Stimulated activated CD8-positive, alpha-beta memory T cell treated with anti-CD3 and anti-CD28 coated beads, Interleukin-15, amount 100 ng/mL, for 48 hours (primary cell): ENCODE measurements around the gene RASSF3.

Experiments
- DNase-seq, 2 donors: peaks; one replicate each; pipeline ENCODE4 v3.0.0-alpha.2; 2020; ENCODE audit warnings: low read depth in 2 of 2

The RASSF3 gene

GRCh38 chr12:64723630-64724029 lies 113.3 kb downstream of the RASSF3 start:
- DNase-seq = no peak

- no peak for DNase-seq
Observed at GRCh38 chr12:64724201-64724745, 114.0 kb downstream of the RASSF3 start.

- DNase-seq = no peak
Observed at GRCh38 chr12:64729909-64730587, 119.8 kb downstream of the RASSF3 start.

- no peak for DNase-seq
Observed at GRCh38 chr12:64730588-64730969, 120.3 kb downstream of the RASSF3 start.

GRCh38 chr12:64731683-64732082 lies 121.4 kb downstream of the RASSF3 start:
- no peak for DNase-seq

GRCh38 chr12:64733857-64734256 lies 123.6 kb downstream of the RASSF3 start:
- no peak for DNase-seq

- no peak for DNase-seq
Observed at GRCh38 chr12:64735442-64735841, 125.1 kb downstream of the RASSF3 start.

GRCh38 chr12:64736771-64737170 lies 126.5 kb downstream of the RASSF3 start:
- DNase-seq = no peak

- DNase-seq = no peak
Observed at GRCh38 chr12:64737539-64737938, 127.2 kb downstream of the RASSF3 start.

- DNase-seq = no peak
Observed at GRCh38 chr12:64739778-64740177, 129.5 kb downstream of the RASSF3 start.

GRCh38 chr12:64740646-64741045 lies 130.4 kb downstream of the RASSF3 start:
- no peak for DNase-seq

GRCh38 chr12:64742416-64742815 lies 132.1 kb downstream of the RASSF3 start:
- no peak for DNase-seq

GRCh38 chr12:64743206-64743605 lies 132.9 kb downstream of the RASSF3 start:
- DNase-seq = no peak

- no peak for DNase-seq
Observed at GRCh38 chr12:64744422-64745258, 134.3 kb downstream of the RASSF3 start.

- DNase-seq = no peak
Observed at GRCh38 chr12:64745259-64745807, 135.0 kb downstream of the RASSF3 start.

GRCh38 chr12:64745980-64746379 lies 135.7 kb downstream of the RASSF3 start:
- no peak for DNase-seq

GRCh38 chr12:64746663-64747062 lies 136.4 kb downstream of the RASSF3 start:
- no peak for DNase-seq
